ENCODE data around the gene PTPRG. TPM values are rescaled to one million over a fixed set of nuclear protein-coding genes. Genes with fewer than 3 reads are reported as not detected.

The PTPRG gene
- total RNA-seq, 1 experiment from 2014 or later = 69.3 TPM

GRCh38 chr3:61828880-61829721 lies 267.7 kb downstream of the PTPRG start:
- no peak overlapping the region for H2BK12ac ChIP-seq (ENCODE audit: insufficient read length, low read depth, low read length)
- no peak overlapping the region for H2AK5ac ChIP-seq (ENCODE audit: insufficient read length, low read length)
- H3K79me1 ChIP-seq (ENCODE audit: insufficient read depth, low read depth, low read length, poor library complexity, severe bottlenecking) = peaks cover 3% of the 10 kb centered on the region
- WGBS (ENCODE audit: extremely low coverage, insufficient read length, low lambda C conversion rate) = no CpG with 5 or more reads among the region's 16 CpGs
- H4K91ac ChIP-seq (ENCODE audit: insufficient read length, low read depth, low read length) = no peak overlapping the region
- H3K23ac ChIP-seq (ENCODE audit: insufficient read length, low read depth, low read length) = no peak overlapping the region
- H3K4me2 ChIP-seq (ENCODE audit: insufficient read depth, insufficient read length, low read length) = no peak overlapping the region
- H4K8ac ChIP-seq (replicated peaks; ENCODE audit: insufficient read length, low read depth, low read length) = no peak overlapping the region
- H3K27me3 ChIP-seq (ENCODE audit: insufficient read depth, low read length) = no peaks in the 10 kb centered on the region
- H3K9me3 Mint-ChIP-seq = no peaks in the 10 kb centered on the region
- no peak overlapping the region for H2BK5ac ChIP-seq (ENCODE audit: insufficient read length, low read length)
- no peak overlapping the region for H4K5ac ChIP-seq (ENCODE audit: insufficient read length, low read depth, low read length)
- peaks cover 35 to 45% of the 10 kb centered on the region in 2 experiments for H3K4me1 Mint-ChIP-seq
- no peak overlapping the region for H3K9ac ChIP-seq (ENCODE audit: extremely low read depth, insufficient read length, low read length)
- H2BK20ac ChIP-seq (ENCODE audit: low read depth, low read length, poor library complexity, severe bottlenecking) = no peak overlapping the region
- H3K18ac ChIP-seq (ENCODE audit: insufficient read length, low read depth, low read length) = no peak overlapping the region
- H3K27ac ChIP-seq (ENCODE audit: insufficient read length, low read depth, low read length) = no peak overlapping the region
- TF ChIP-seq CTCF (conservative IDR thresholded peaks at IDR 0.05) = no peak
- no peaks in the 10 kb centered on the region for H3K9me3 ChIP-seq (ENCODE audit: control insufficient read depth, low read depth, low read length)
- no peak overlapping the region for H2AFZ ChIP-seq (ENCODE audit: low read length)
- no peaks in the 10 kb centered on the region for H4K20me1 ChIP-seq (ENCODE audit: control insufficient read depth, insufficient read depth, insufficient read length)
- H3T11ph ChIP-seq (ENCODE audit: low read length) = no peak overlapping the region
- H2BK120ac ChIP-seq (ENCODE audit: low read depth, low read length, poor library complexity, severe bottlenecking) = no peak overlapping the region
- peaks cover 36% of the 10 kb centered on the region; the same call in 1 of the 2 replicates for H3K79me2 ChIP-seq (ENCODE audit: insufficient read depth, low read length)
- H3K4me1 ChIP-seq (ENCODE audit: insufficient read depth, low read length) = peaks cover 16% of the 10 kb centered on the region; the same call in 1 of the 2 replicates
- H2BK15ac ChIP-seq (ENCODE audit: low read depth, low read length) = no peak overlapping the region
- H3K14ac ChIP-seq (ENCODE audit: insufficient read depth, low read length) = no peak overlapping the region
- no peak overlapping the region for H3K56ac ChIP-seq (ENCODE audit: insufficient read length, low read depth, low read length)
- no peaks in the 10 kb centered on the region for H3K23me2 ChIP-seq (ENCODE audit: insufficient read length, low read depth, low read length, poor library complexity, severe bottlenecking)
- peaks cover 0 to 2% (median 0%) of the 10 kb centered on the region in 3 experiments; a peak in 1 of 7 replicates for H3K36me3 Mint-ChIP-seq (ENCODE audit: insufficient read depth in 1 of 3, low read depth in 3 of 3)
- no peak overlapping the region; a peak in 1 of 5 replicates for H3K4me3 Mint-ChIP-seq
- peak overlapping the region; percentile 12 to 69 (median 26); a peak in 6 of 7 replicates for H3K27ac Mint-ChIP-seq
- DNase-seq = no peak
- no peaks in the 10 kb centered on the region for H3K27me3 Mint-ChIP-seq (ENCODE audit: low read depth)
- H3K4ac ChIP-seq (ENCODE audit: low read depth, low read length) = no peak overlapping the region
